Transverse colon (tissue), 4 donors: ENCODE results near the gene OR56A4. TPM values are rescaled to one million over a fixed set of nuclear protein-coding genes. Genes with fewer than 3 reads are reported as not detected.

Experiments used
- DNase-seq: peaks from one replicate; pipeline ENCODE4 v3.0.0-alpha.2; 2019
- H3K27ac ChIP-seq, 4 donors: fragments of 200-600 bp; sonication (generic); 2 replicates each; pipeline ENCODE4 v1.5.1; 2016 to 2018; ENCODE audit warnings: inconsistent platforms in 4 of 4
- H3K27me3 ChIP-seq: fragments of 200-600 bp; sonication (generic); 2 replicates; pipeline ENCODE4 v1.5.1; 2017; ENCODE audit warnings: inconsistent platforms
- H3K36me3 ChIP-seq, 4 donors: fragments of 200-600 bp; sonication (generic); 2 replicates each; pipeline ENCODE4 v1.5.1; 2017 to 2019; ENCODE audit warnings: inconsistent platforms in 4 of 4
- H3K4me1 ChIP-seq, 4 donors: fragments of 200-600 bp; sonication (generic); 2 replicates each; pipeline ENCODE4 v1.5.1; 2017 to 2020; ENCODE audit warnings: inconsistent platforms in 4 of 4
- H3K4me3 ChIP-seq, 4 donors: fragments of 200-600 bp; sonication (generic); 1 replicate in 1 of 4; 2 replicates in 3 of 4; pipeline versions ENCODE4 v1.5.1 to v1.6.1; 2017 to 2019; ENCODE audit warnings: inconsistent platforms in 4 of 4
- H3K9me3 ChIP-seq, 2 donors: fragments of 200-600 bp; sonication (generic); 2 replicates each; pipeline ENCODE4 v1.5.1; 2017 to 2019; ENCODE audit warnings: inconsistent platforms in 2 of 2
- EP300 ChIP-seq: sonication (generic); formaldehyde crosslinking; IDR thresholded peaks from one replicate; pipeline ENCODE4 v1.6.1; 2017; ENCODE audit warnings: antibody characterized with exemption, low read depth
- POLR2A ChIP-seq: fragments of 450-650 bp; IDR thresholded peaks from one replicate; pipeline ENCODE4 v1.6.1; 2016; ENCODE audit warnings: antibody characterized with exemption, mild to moderate bottlenecking, moderate library complexity
- POLR2AphosphoS5 ChIP-seq, 3 donors: sonication (generic); formaldehyde crosslinking; IDR thresholded peaks; one replicate each; pipeline ENCODE4 v1.6.1; 2016; ENCODE audit warnings: antibody characterized with exemption in 3 of 3
- WGBS, 2 donors: methylation state at CpG; one replicate each; pipeline ENCODE4 v1.1.5; 2018; ENCODE audit warnings: low coverage in 1 of 2; 5-methylcytosine and 5-hydroxymethylcytosine counted together
- in situ Hi-C, 4 donors: fragments of 200-750 bp; cut with MboI; loops; one replicate each; pipeline versions ENCODE4 v1.15.0 to v1.15.1; 2017; ENCODE audit warnings: low sequenced_read_pairs in 3 of 4, low pct_ligation_motif_present in 1 of 4, low pct_unique_long_range_greater_than_20kb in 1 of 4
- intact Hi-C: fragments of 100-400 bp; cut with DNase I; formaldehyde crosslinking; loops from one replicate; pipeline ENCODE4 v1.15.1; 2023; ENCODE audit warnings: low total_unique reads
- total RNA-seq, 4 donors: library from RNA; depleted of rRNA; stranded (reverse); fragments of >200 nt; gene quantifications; one replicate each; pipeline ENCODE4 v1.1.0, GENCODE V29; 2016
- TF ChIP-seq, protein P1 (sequence below), 5 experiments: fragments of 200-600 bp in 3 of 5; fragments of 450-650 bp in 2 of 5; sonication (generic) in 3 of 5; IDR thresholded peaks; 1 replicate in 2 of 5; 2 replicates in 3 of 5; pipeline ENCODE4 v1.5.1; 2016 to 2017; ENCODE audit warnings: antibody characterized with exemption in 5 of 5, inconsistent platforms in 3 of 5, mild to moderate bottlenecking in 2 of 5, moderate library complexity in 1 of 5

The OR56A4 gene, protein sequence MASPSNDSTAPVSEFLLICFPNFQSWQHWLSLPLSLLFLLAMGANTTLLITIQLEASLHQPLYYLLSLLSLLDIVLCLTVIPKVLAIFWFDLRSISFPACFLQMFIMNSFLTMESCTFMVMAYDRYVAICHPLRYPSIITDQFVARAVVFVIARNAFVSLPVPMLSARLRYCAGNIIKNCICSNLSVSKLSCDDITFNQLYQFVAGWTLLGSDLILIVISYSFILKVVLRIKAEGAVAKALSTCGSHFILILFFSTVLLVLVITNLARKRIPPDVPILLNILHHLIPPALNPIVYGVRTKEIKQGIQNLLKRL
- under 1 TPM in 1 of 4 donors, not detected in 3; 0.14 TPM for total RNA-seq

GRCh38 chr11:6006846-6007245, at the start of gene OR56A4:
TSS of gene OR56A4 (minus strand) at chr11:6006946. CDS start at chr11:6002992, 3,954 bp downstream.
- Histone ChIP-seq H3K4me3 (no peak within 1 kb of the TSS), H3K27ac (no peak within 1 kb of the TSS), H3K36me3 (no peaks in the 10 kb centered on the region), H3K4me1 (no peaks in the 10 kb centered on the region), H3K27me3 (no peaks in the 10 kb centered on the region), H3K9me3 (no peaks in the 10 kb centered on the region)
- in situ Hi-C loops (loop anchor here in 1 of 4 donors (25.0 kb wide), 1 partner anchor 330 kb away; no protein-coding TSS in a partner anchor), intact Hi-C loops (no loop called here)
- no peak for DNase-seq
- TF ChIP-seq POLR2A, result no peak
- TF ChIP-seq, protein P1, sequence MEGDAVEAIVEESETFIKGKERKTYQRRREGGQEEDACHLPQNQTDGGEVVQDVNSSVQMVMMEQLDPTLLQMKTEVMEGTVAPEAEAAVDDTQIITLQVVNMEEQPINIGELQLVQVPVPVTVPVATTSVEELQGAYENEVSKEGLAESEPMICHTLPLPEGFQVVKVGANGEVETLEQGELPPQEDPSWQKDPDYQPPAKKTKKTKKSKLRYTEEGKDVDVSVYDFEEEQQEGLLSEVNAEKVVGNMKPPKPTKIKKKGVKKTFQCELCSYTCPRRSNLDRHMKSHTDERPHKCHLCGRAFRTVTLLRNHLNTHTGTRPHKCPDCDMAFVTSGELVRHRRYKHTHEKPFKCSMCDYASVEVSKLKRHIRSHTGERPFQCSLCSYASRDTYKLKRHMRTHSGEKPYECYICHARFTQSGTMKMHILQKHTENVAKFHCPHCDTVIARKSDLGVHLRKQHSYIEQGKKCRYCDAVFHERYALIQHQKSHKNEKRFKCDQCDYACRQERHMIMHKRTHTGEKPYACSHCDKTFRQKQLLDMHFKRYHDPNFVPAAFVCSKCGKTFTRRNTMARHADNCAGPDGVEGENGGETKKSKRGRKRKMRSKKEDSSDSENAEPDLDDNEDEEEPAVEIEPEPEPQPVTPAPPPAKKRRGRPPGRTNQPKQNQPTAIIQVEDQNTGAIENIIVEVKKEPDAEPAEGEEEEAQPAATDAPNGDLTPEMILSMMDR (IDR thresholded peaks at IDR 0.05), result no peak
- no peak for TF ChIP-seq EP300
- no peak for TF ChIP-seq POLR2AphosphoS5 (IDR thresholded peaks at IDR 0.05)

DNA sequence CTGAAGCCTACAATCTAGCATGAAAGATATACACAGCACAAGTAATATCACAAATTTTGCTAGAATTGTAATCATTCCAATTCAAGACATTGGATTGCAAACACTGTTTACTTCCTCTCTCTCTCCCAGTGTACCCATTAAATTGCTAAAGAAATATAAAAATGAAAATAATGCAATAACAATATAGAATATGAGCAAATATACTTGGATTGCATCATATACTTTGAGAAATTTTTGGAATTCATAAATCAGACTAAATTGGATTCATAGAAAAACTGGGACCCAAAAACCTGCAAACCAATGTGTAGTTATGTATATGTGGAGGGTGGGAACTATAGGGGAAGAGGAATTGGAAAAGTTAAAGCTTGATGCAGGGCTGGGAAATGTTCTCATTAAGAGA, 48.8 kb upstream of the OR56A4 start:
- Histone ChIP-seq H3K27me3 (peaks cover 8% of the 10 kb centered on the region), H3K9me3 (no peaks in the 10 kb centered on the region), H3K27ac (no peak overlapping the region), H3K4me3 (no peak overlapping the region), H3K36me3 (no peaks in the 10 kb centered on the region), H3K4me1 (no peaks in the 10 kb centered on the region)
- in situ Hi-C loops, result no loop called here
- intact Hi-C loops, result no loop called here
- TF ChIP-seq POLR2A (no peak), POLR2AphosphoS5 (IDR thresholded peaks at IDR 0.05) (no peak), EP300 (no peak)
- TF ChIP-seq, protein P1 (IDR thresholded peaks at IDR 0.05), result no peak
- no peak for DNase-seq

GRCh38 chr11:6052374-6052773, 45.6 kb upstream of the OR56A4 start:
- intact Hi-C loops (no loop called here), in situ Hi-C loops (no loop called here)
- Histone ChIP-seq H3K27ac (no peak overlapping the region), H3K4me3 (no peak overlapping the region), H3K4me1 (no peaks in the 10 kb centered on the region), H3K27me3 (peaks cover 8% of the 10 kb centered on the region), H3K9me3 (no peaks in the 10 kb centered on the region), H3K36me3 (no peaks in the 10 kb centered on the region)
- no peak for DNase-seq
- 74 to 75% methylated on average over 3 of the region's 3 CpGs for WGBS, 2 donors
- TF ChIP-seq POLR2AphosphoS5 (IDR thresholded peaks at IDR 0.05) (no peak), EP300 (no peak), POLR2A (no peak)
- TF ChIP-seq, protein P1 (IDR thresholded peaks at IDR 0.05), result no peak

DNA sequence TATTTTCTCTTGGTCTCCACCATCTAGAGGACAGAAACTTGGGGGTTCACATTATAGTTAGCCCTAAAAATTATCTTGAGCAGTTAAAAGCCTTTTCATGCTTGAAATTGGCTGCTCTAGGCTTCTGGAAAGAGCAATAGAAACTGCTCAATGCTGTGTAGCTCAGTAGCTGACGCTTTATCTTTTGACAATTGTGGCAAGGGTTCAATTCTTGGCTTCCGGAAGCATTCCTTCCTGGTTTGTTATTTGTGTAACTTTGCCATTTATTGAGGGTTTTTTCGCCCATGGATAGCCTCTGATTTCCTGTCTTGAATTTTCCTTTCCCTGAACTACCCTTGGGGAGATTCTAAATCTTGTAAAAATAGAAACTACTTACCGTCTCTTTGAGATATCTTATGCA, 34.1 kb upstream of the OR56A4 start:
- intact Hi-C loops, result no loop called here
- WGBS, 2 donors, result 49 to 57% methylated on average over 4 of the region's 4 CpGs

More for the DNA sequence above, 34.1 kb upstream of the OR56A4 start:
- Histone ChIP-seq H3K4me1 (no peaks in the 10 kb centered on the region), H3K4me3 (no peak overlapping the region), H3K27ac (no peak overlapping the region), H3K36me3 (no peaks in the 10 kb centered on the region), H3K27me3 (no peaks in the 10 kb centered on the region), H3K9me3 (no peaks in the 10 kb centered on the region)
- no peak for DNase-seq
- TF ChIP-seq, protein P1 (IDR thresholded peaks at IDR 0.05), result no peak
- TF ChIP-seq POLR2AphosphoS5 (IDR thresholded peaks at IDR 0.05) (no peak), POLR2A (no peak), EP300 (no peak)
- in situ Hi-C loops, result loop anchor here in 1 of 4 donors (25.0 kb wide), 1 partner anchor 271 kb away; the partner anchor contains the start of gene CAVIN3
